MM.1S (cell line): Measurements from ENCODE around the gene PIK3R2.
"Not testable (repeated sequence)": the region's sequence is repeated elsewhere in the genome, so short reads cannot be mapped to it uniquely, and the experiment has no call there.

Experiments used
- DNase-seq: peaks from one replicate; pipeline ENCODE4 v3.0.0-alpha.2; 2015
- H2AFZ ChIP-seq: fragments of 300-600 bp; sonication (generic); 2 replicates; pipeline ENCODE4 v1.6.0; 2016; ENCODE audit warnings: antibody characterized with exemption, low read length
- H3F3A ChIP-seq: fragments of 300-600 bp; sonication (generic); 2 replicates; pipeline ENCODE4 v1.6.1; 2016; ENCODE audit warnings: mild to moderate bottlenecking, antibody characterized with exemption, low read length, moderate library complexity, mixed read lengths; ENCODE audit not compliant: insufficient read depth
- H3K27ac ChIP-seq: fragments of 300-600 bp; sonication (generic); 2 replicates; pipeline ENCODE4 v1.5.1; 2016; ENCODE audit warnings: mild to moderate bottlenecking, low read length
- H3K27me3 ChIP-seq: fragments of 300-600 bp; sonication (generic); replicated peaks from 2 replicates; pipeline ENCODE4 v1.6.0; 2016; ENCODE audit warnings: low read length; ENCODE audit not compliant: insufficient read depth
- H3K36me3 ChIP-seq: fragments of 300-600 bp; sonication (generic); replicated peaks from 2 replicates; pipeline ENCODE4 v1.6.1; 2016; ENCODE audit warnings: mild to moderate bottlenecking, low read length, mixed read lengths; ENCODE audit not compliant: insufficient read depth
- H3K4me1 ChIP-seq: fragments of 300-600 bp; sonication (generic); 2 replicates; pipeline ENCODE4 v1.6.1; 2016; ENCODE audit warnings: low read length, mixed read lengths
- H3K4me2 ChIP-seq: fragments of 300-600 bp; sonication (generic); 2 replicates; pipeline ENCODE4 v1.6.0; 2016; ENCODE audit warnings: low read depth, low read length
- H3K4me3 ChIP-seq: fragments of 300-600 bp; sonication (generic); 2 replicates; pipeline ENCODE4 v1.5.1; 2016; ENCODE audit warnings: low read length, mixed read lengths
- H3K79me2 ChIP-seq: fragments of 300-600 bp; sonication (generic); 2 replicates; pipeline ENCODE4 v1.6.1; 2016; ENCODE audit warnings: mixed run types, low read length, mixed read lengths
- H3K9ac ChIP-seq: fragments of 300-600 bp; sonication (generic); 2 replicates; pipeline ENCODE4 v1.6.1; 2016; ENCODE audit warnings: low read length, mixed read lengths
- H3K9me2 ChIP-seq: fragments of 300-600 bp; sonication (generic); replicated peaks from 2 replicates; pipeline ENCODE4 v1.6.1; 2016; ENCODE audit warnings: mild to moderate bottlenecking, low read length, mixed read lengths; ENCODE audit not compliant: insufficient read depth
- H3K9me3 ChIP-seq: fragments of 300-600 bp; sonication (generic); replicated peaks from 2 replicates; pipeline ENCODE4 v1.6.1; 2016; ENCODE audit warnings: mild to moderate bottlenecking, low read length, mixed read lengths; ENCODE audit not compliant: insufficient read depth
- H4K20me1 ChIP-seq: fragments of 300-600 bp; sonication (generic); 2 replicates; pipeline ENCODE4 v1.6.1; 2016; ENCODE audit warnings: mild to moderate bottlenecking, low read length, moderate library complexity, mixed read lengths; ENCODE audit not compliant: insufficient read depth
- EZH2 ChIP-seq: fragments of 300-600 bp; sonication (generic); optimal IDR thresholded peaks from 2 replicates; pipeline ENCODE3; 2017; ENCODE audit warnings: low read depth, mild to moderate bottlenecking, antibody characterized with exemption, low read length, mixed read lengths
- EZH2phosphoT487 ChIP-seq: fragments of 300-600 bp; sonication (generic); IDR thresholded peaks from 2 replicates; pipeline ENCODE4 v1.6.1; 2018; ENCODE audit warnings: antibody characterized with exemption, low read length
- TF ChIP-seq, protein P1 (sequence below): fragments of 300-600 bp; sonication (generic); IDR thresholded peaks from 2 replicates; pipeline ENCODE4 v1.5.1; 2016; ENCODE audit warnings: antibody characterized with exemption, low read length, mixed read lengths

The PIK3R2 gene

DNA sequence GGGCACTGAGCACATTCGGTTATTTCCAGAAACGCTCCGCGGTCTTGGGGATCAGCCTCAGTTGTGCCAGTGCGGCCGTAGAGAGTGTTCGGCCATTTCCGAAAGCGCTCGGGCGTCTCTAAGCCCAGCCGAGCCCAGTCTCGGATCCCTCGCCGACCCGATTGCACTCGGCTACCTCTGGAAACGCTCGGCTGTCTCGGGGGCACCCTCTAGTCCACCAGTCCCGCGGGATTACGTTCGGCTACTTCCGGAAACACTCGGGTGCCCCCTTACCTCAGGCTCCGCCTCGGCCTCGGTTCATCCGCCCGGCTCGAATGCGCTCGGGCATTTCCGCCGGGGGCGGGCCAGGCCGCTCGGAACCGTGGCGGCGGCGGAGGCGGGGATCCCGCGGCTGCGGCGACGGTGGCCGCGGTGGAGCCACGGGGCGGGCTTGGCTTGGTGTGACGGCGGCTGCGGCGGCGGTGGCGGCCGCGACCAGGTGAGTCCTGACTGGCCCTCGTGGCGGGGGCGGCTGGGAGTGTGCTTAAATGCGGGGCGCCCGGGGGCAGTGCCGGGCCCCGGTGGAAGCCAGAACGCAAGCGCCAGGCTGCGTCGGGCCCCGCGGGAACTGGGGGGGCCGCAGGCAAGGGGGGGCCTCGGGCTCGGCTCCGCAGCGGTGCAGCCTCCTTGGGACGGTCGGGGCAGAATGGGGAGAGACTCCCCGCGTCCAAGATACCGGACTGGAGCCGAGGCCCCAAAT is at the start of gene PIK3R2:
Gene PIK3R2, plus strand, starts transcription at position 347 of the 739 bp plus-strand sequence. CDS start 2,717 bp downstream, outside the sequence.
- H3K4me2 ChIP-seq = peak within 1 kb of the TSS; percentile 89
- H3K9me2 ChIP-seq = no peaks in the 10 kb centered on the region
- peak; percentile 99 for DNase-seq
- H3K9ac ChIP-seq = peak within 1 kb of the TSS; percentile 92
- H3K4me1 ChIP-seq = 0 out of 2 replicates have a peak, but pooled peaks cover 6% of the 10 kb centered on the region
- no peak for TF ChIP-seq EZH2
- TF ChIP-seq, protein P1, sequence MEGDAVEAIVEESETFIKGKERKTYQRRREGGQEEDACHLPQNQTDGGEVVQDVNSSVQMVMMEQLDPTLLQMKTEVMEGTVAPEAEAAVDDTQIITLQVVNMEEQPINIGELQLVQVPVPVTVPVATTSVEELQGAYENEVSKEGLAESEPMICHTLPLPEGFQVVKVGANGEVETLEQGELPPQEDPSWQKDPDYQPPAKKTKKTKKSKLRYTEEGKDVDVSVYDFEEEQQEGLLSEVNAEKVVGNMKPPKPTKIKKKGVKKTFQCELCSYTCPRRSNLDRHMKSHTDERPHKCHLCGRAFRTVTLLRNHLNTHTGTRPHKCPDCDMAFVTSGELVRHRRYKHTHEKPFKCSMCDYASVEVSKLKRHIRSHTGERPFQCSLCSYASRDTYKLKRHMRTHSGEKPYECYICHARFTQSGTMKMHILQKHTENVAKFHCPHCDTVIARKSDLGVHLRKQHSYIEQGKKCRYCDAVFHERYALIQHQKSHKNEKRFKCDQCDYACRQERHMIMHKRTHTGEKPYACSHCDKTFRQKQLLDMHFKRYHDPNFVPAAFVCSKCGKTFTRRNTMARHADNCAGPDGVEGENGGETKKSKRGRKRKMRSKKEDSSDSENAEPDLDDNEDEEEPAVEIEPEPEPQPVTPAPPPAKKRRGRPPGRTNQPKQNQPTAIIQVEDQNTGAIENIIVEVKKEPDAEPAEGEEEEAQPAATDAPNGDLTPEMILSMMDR = no peak
- no peak for TF ChIP-seq EZH2phosphoT487
- no peaks in the 10 kb centered on the region for H3K36me3 ChIP-seq
- H3K27ac ChIP-seq = peak within 1 kb of the TSS; percentile 88
- H4K20me1 ChIP-seq = no peaks in the 10 kb centered on the region
- peaks cover 12% of the 10 kb centered on the region for H3F3A ChIP-seq
- H3K27me3 ChIP-seq = no peaks in the 10 kb centered on the region
- H2AFZ ChIP-seq = peak within 1 kb of the TSS; percentile 85
- no peaks in the 10 kb centered on the region for H3K9me3 ChIP-seq
- H3K79me2 ChIP-seq = peaks cover 14% of the 10 kb centered on the region; the same call in 1 of the 2 replicates
- peak within 1 kb of the TSS; percentile 86 for H3K4me3 ChIP-seq

DNA sequence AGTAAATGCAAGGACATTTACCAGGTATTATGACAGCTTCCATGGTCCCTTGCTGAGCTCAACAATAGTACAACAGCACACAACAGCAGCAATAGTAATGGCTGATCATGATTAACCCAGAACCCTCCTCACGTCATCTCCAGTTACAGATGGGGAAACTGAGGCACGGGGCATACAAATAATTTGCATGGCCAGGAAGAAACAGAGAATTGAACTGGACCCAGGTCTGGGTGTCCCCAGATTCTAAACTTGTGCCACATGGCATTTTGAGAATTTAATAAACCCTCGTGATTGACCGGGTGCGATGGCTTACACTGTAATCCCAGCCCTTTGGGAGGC is 48.2 kb upstream of the PIK3R2 start:
- no peak overlapping the region for H3K27ac ChIP-seq
- H3K27me3 ChIP-seq = 0 out of 2 replicates have a peak, but pooled peaks cover 8% of the 10 kb centered on the region
- peak overlapping the region; percentile 58 for H3K4me3 ChIP-seq
- H3K36me3 ChIP-seq = no peaks in the 10 kb centered on the region
- DNase-seq = no peak
- H3K79me2 ChIP-seq = no peaks in the 10 kb centered on the region
- no peak for TF ChIP-seq EZH2
- TF ChIP-seq, protein P1 = no peak
- no peak for TF ChIP-seq EZH2phosphoT487
- H3K9me3 ChIP-seq = no peaks in the 10 kb centered on the region
- no peaks in the 10 kb centered on the region for H4K20me1 ChIP-seq
- 0 out of 2 replicates have a peak, but pooled peaks cover 5% of the 10 kb centered on the region for H3F3A ChIP-seq
- no peaks in the 10 kb centered on the region for H3K9me2 ChIP-seq
- peak overlapping the region; percentile 91 for H3K4me2 ChIP-seq
- peak overlapping the region; percentile 19; the same call in 1 of the 2 replicates for H3K9ac ChIP-seq
- H3K4me1 ChIP-seq = 0 out of 2 replicates have a peak, but pooled peaks cover 9% of the 10 kb centered on the region
- H2AFZ ChIP-seq = peak overlapping the region; percentile 63

DNA sequence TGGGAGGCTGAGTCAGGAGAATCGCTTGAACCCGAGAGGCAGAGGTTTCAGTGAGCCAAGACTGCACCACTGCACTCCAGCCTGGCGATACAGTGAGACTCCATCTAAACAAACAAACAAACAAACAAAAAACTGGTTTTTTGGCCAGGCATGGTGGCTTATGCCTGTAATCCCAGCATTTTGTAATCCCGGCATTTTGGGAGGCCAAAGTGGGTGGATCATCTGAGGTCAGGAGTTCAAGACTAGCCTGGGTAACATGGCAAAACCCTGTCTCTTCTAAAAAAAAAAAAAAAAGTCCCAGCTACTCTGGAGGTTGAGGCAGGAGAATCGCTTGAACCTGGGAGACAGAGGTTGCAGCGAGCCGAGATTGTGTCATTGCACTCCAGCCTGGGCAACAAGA is 47.7 kb upstream of the PIK3R2 start:
- H3K27me3 ChIP-seq, H3K4me2 ChIP-seq, H3K9ac ChIP-seq, H3K27ac ChIP-seq, H3K4me3 ChIP-seq, H3K79me2 ChIP-seq, H3K9me2 ChIP-seq, H2AFZ ChIP-seq, DNase-seq, H3K9me3 ChIP-seq, H3F3A ChIP-seq, H3K36me3 ChIP-seq, H3K4me1 ChIP-seq, H4K20me1 ChIP-seq: not testable (repeated sequence)

DNA sequence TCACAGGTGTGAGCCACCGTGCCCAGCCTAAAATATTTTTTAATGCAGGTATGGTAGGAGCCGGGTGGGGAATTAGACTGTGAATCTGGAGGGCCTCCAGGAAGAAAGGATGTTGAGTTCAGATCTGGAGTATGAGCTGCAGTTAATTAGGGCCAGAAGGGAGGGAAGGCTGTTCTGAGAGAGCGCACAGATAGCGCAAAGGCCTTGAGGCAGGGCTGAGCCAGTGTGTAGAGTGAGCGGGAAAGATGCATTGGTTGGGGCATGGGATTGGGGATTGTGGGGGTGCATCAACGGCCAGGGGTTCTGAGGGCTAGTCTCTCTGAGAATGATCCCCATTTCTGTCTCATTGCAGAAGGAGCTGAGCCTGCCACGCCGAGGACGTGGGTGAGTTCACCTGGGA is 45.7 kb upstream of the PIK3R2 start:
- 0 out of 2 replicates have a peak, but pooled peaks cover 8% of the 10 kb centered on the region for H3K27me3 ChIP-seq
- H3K79me2 ChIP-seq = no peaks in the 10 kb centered on the region
- no peaks in the 10 kb centered on the region for H3K9me2 ChIP-seq
- no peak overlapping the region for H3K9ac ChIP-seq
- H3K4me3 ChIP-seq = no peak overlapping the region
- 0 out of 2 replicates have a peak, but pooled peaks cover 5% of the 10 kb centered on the region for H3F3A ChIP-seq
- no peak overlapping the region for H2AFZ ChIP-seq
- no peaks in the 10 kb centered on the region for H3K36me3 ChIP-seq
- DNase-seq = no peak
- TF ChIP-seq, protein P1 = no peak
- TF ChIP-seq EZH2 (no peak), EZH2phosphoT487 (no peak)
- no peaks in the 10 kb centered on the region for H4K20me1 ChIP-seq
- no peak overlapping the region for H3K27ac ChIP-seq
- H3K4me2 ChIP-seq = no peak overlapping the region
- no peaks in the 10 kb centered on the region for H3K9me3 ChIP-seq
- 0 out of 2 replicates have a peak, but pooled peaks cover 12% of the 10 kb centered on the region for H3K4me1 ChIP-seq
